Stomach (tissue), 9 donors: Measurements from ENCODE around the gene MTR. TPM values are rescaled to one million over a fixed set of nuclear protein-coding genes. Genes with fewer than 3 reads are reported as not detected.

ENCODE experiments used
- DNase-seq, 2 donors: peaks; one replicate each; pipeline versions ENCODE4 v3.0.0 to v3.0.0-alpha.2; 2013 to 2019
- H3K27ac ChIP-seq, 5 donors: fragments of 200-600 bp in 4 of 5; sonication (generic) in 4 of 5; one replicate each; pipeline ENCODE4 v1.5.1; 2013 to 2019; ENCODE audit warnings: mild to moderate bottlenecking in 1 of 5, moderate library complexity in 1 of 5
- H3K27me3 ChIP-seq, 3 donors: fragments of 200-600 bp; sonication (generic); one replicate each; pipeline ENCODE4 v1.5.1; 2017 to 2019; ENCODE audit warnings: mixed run types in 1 of 3
- H3K36me3 ChIP-seq, 4 donors: fragments of 200-600 bp; sonication (generic); 1 replicate in 3 of 4; 2 replicates in 1 of 4; pipeline ENCODE4 v1.5.1; 2016 to 2019
- H3K4me1 ChIP-seq, 4 donors: fragments of 200-600 bp; sonication (generic); one replicate each; pipeline ENCODE4 v1.5.1; 2016 to 2019
- H3K4me3 ChIP-seq, 4 donors: fragments of 200-600 bp; sonication (generic) in 3 of 4; one replicate each; pipeline ENCODE4 v1.5.1; 2016 to 2019; ENCODE audit warnings: mild to moderate bottlenecking in 1 of 4
- H3K9me3 ChIP-seq, 4 donors: fragments of 200-600 bp; sonication (generic); one replicate each; pipeline ENCODE4 v1.5.1; 2016 to 2019
- CTCF ChIP-seq, 7 experiments: fragments of 450-650 bp in 4 of 7; fragments of 200-600 bp in 3 of 7; sonication (generic) in 3 of 7; IDR thresholded peaks; one replicate each; pipeline ENCODE4 v1.5.1; 2016 to 2019; ENCODE audit warnings: antibody characterized with exemption in 7 of 7, control low read depth in 2 of 7, mild to moderate bottlenecking in 1 of 7
- EP300 ChIP-seq: sonication (generic); formaldehyde crosslinking; IDR thresholded peaks from one replicate; pipeline ENCODE4 v1.6.1; 2017; ENCODE audit warnings: antibody characterized with exemption
- POLR2A ChIP-seq, 4 donors: fragments of 450-650 bp; IDR thresholded peaks; one replicate each; pipeline ENCODE4 v1.6.1; 2016; ENCODE audit warnings: antibody characterized with exemption in 4 of 4, control low read depth in 2 of 4, mild to moderate bottlenecking in 1 of 4, moderate library complexity in 1 of 4
- POLR2AphosphoS5 ChIP-seq, 3 donors: sonication (generic); formaldehyde crosslinking; IDR thresholded peaks; one replicate each; pipeline ENCODE4 v1.6.1; 2016; ENCODE audit warnings: antibody characterized with exemption in 3 of 3
- WGBS, 5 donors: extraction: QIAGEN DNeasy Blood & Tissue Kit in 3 of 5; methylation state at CpG; one replicate each; pipeline versions ENCODE4 v1.1.5 to v1.1.7; 2013 to 2018; 5-methylcytosine and 5-hydroxymethylcytosine counted together
- intact Hi-C: fragments of 100-400 bp; cut with DNase I; formaldehyde crosslinking; loops from one replicate; pipeline ENCODE4 v1.15.1; 2023; ENCODE audit warnings: low total_unique reads
- polyA plus RNA-seq, 3 donors: library from polyadenylated mRNA; stranded (reverse); fragments of 200-250 nt; gene quantifications; one replicate each; pipeline ENCODE4 v1.2.3, GENCODE V29; 2013
- total RNA-seq, 5 donors: library from RNA; depleted of rRNA; stranded (reverse); fragments of >200 nt; gene quantifications; one replicate each; pipeline versions ENCODE4 v1.1.0 to v1.2.3, GENCODE V29; 2014 to 2016
- donor health status: healthy with polysubstance abuse.
- donor health status: Bipolar disorder and iron deficiency.
- donor health status: healthy.

Gene MTR
- total and polyA plus RNA-seq, 8 donors, result 3.1 to 57.3 (median 23.6) TPM

GRCh38 chr1:236766506-236766905 lies 28.6 kb upstream of the MTR start:
- 19 to 40% (median 33%) methylated on average over 3 of the region's 3 CpGs for WGBS, 5 donors
- no peak for TF ChIP-seq POLR2A (IDR thresholded peaks at IDR 0.05)
- no peak for TF ChIP-seq POLR2AphosphoS5 (IDR thresholded peaks at IDR 0.05)
- TF ChIP-seq EP300, result no peak
- no peak for TF ChIP-seq CTCF (IDR thresholded peaks at IDR 0.05)
- Histone ChIP-seq H3K36me3 (peaks cover 0 to 11% (median 0%) of the 10 kb centered on the region in 4 donors), H3K27me3 (peaks cover 0 to 8% (median 0%) of the 10 kb centered on the region in 3 donors), H3K9me3 (no peaks in the 10 kb centered on the region), H3K27ac (no peak overlapping the region), H3K4me3 (no peak overlapping the region), H3K4me1 (peaks cover 0 to 8% (median 2%) of the 10 kb centered on the region in 4 donors)
- intact Hi-C loops, result no loop called here
- no peak for DNase-seq

GRCh38 chr1:236767276-236767675 lies 27.8 kb upstream of the MTR start:
- Histone ChIP-seq H3K27ac (no peak overlapping the region), H3K4me3 (no peak overlapping the region), H3K27me3 (peaks cover 0 to 8% (median 0%) of the 10 kb centered on the region in 3 donors), H3K9me3 (no peaks in the 10 kb centered on the region), H3K4me1 (peaks cover 0 to 8% (median 2%) of the 10 kb centered on the region in 4 donors), H3K36me3 (peaks cover 0 to 8% (median 0%) of the 10 kb centered on the region in 4 donors)
- intact Hi-C loops, result no loop called here
- WGBS, 5 donors, result 82 to 92% (median 88%) methylated on average over 6 of the region's 6 CpGs
- no peak for TF ChIP-seq POLR2A (IDR thresholded peaks at IDR 0.05)
- no peak for TF ChIP-seq CTCF (IDR thresholded peaks at IDR 0.05)
- no peak for TF ChIP-seq POLR2AphosphoS5 (IDR thresholded peaks at IDR 0.05)
- no peak for TF ChIP-seq EP300
- DNase-seq, result no peak

GRCh38 chr1:236768601-236769000 lies 26.5 kb upstream of the MTR start:
- no peak for DNase-seq
- intact Hi-C loops, result no loop called here
- Histone ChIP-seq H3K9me3 (no peaks in the 10 kb centered on the region), H3K4me3 (no peak overlapping the region), H3K27me3 (peaks cover 0 to 8% (median 0%) of the 10 kb centered on the region in 3 donors), H3K36me3 (peaks cover 0 to under 1% (median 0%) of the 10 kb centered on the region in 4 donors), H3K4me1 (peaks cover 0 to 8% (median 2%) of the 10 kb centered on the region in 4 donors), H3K27ac (no peak overlapping the region)
- TF ChIP-seq POLR2AphosphoS5 (IDR thresholded peaks at IDR 0.05) (no peak), POLR2A (IDR thresholded peaks at IDR 0.05) (no peak), CTCF (IDR thresholded peaks at IDR 0.05) (no peak), EP300 (no peak)

- no peak overlapping the region for H3K4me3 ChIP-seq
- no peak overlapping the region for H3K27ac ChIP-seq
- intact Hi-C loops, result no loop called here
- WGBS, 5 donors, result 67 to 81% (median 76%) methylated on average over 3 of the region's 3 CpGs
- TF ChIP-seq CTCF (IDR thresholded peaks at IDR 0.05), result no peak
- no peak for TF ChIP-seq POLR2A (IDR thresholded peaks at IDR 0.05)
- TF ChIP-seq POLR2AphosphoS5 (IDR thresholded peaks at IDR 0.05), result no peak
- no peak for TF ChIP-seq EP300
- H3K36me3 ChIP-seq, result no peaks in the 10 kb centered on the region
- no peak for DNase-seq
- H3K4me1 ChIP-seq, result no peaks in the 10 kb centered on the region
- H3K9me3 ChIP-seq, result peaks cover 0 to 2% (median 2%) of the 10 kb centered on the region in 4 donors
- H3K27me3 ChIP-seq, result peaks cover 0 to 8% (median 0%) of the 10 kb centered on the region in 3 donors
Observed at GRCh38 chr1:236773919-236774318, 21.2 kb upstream of the MTR start.
